ENCODE results near the gene TRIM17. TPM values are rescaled to one million over a fixed set of nuclear protein-coding genes. Genes with fewer than 3 reads are reported as not detected.

Gene TRIM17
- total RNA-seq, 4 donors from 2014 or later = not detected

DNA sequence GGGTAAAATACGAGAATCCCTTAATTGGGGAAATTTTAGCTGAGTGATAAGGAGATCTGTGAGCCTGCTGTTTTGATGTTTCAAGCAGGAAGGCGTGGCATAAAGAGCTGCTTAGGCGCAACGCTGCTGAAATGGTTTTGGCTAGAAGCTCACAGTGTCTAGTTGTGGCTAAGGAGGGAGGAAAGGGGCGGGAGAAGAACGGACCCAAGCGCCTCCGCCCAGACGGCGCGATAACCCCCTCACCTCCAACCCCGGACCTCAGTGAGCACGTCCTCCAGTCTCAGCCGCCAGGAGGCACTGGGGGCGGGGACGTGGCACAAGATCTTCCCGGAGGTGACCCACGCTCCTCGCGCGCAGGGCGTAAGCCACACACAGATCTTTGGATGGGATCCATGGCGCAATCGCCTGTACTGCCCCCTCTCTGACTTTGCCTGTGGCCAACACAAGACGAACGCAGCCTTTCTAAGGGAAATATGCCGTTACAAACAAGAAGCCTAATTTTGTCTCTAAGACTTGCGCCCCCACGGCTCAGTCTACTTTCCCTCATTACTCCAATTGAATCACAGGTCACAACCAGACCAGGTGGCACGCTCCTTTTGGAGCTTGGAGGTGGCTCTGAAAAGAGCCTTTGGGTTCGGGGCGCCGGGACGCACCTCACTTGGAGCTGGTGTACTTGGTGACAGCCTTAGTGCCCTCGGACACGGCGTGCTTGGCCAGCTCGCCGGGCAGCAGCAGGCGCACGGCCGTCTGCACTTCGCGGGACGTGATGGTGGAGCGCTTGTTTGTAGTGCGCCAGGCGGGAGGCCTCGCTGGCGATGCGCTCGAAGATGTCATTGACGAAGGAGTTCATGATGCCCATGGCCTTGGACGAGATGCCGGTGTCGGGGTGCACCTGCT lies 47.1 kb upstream of the TRIM17 start:
- Histone ChIP-seq H3K27me3 (peaks cover 96 to 99% (median 98%) of the 10 kb centered on the region in 3 donors), H3K36me3 (no peaks in the 10 kb centered on the region), H3K4me3 (peak overlapping the region in 1 of 4 donors; percentile 16), H3K4me1 (no peaks in the 10 kb centered on the region), H3K27ac (no peak overlapping the region), H3K9me3 (no peaks in the 10 kb centered on the region)
- no peak for TF ChIP-seq POLR2A (IDR thresholded peaks at IDR 0.05)
- TF ChIP-seq, protein P1, sequence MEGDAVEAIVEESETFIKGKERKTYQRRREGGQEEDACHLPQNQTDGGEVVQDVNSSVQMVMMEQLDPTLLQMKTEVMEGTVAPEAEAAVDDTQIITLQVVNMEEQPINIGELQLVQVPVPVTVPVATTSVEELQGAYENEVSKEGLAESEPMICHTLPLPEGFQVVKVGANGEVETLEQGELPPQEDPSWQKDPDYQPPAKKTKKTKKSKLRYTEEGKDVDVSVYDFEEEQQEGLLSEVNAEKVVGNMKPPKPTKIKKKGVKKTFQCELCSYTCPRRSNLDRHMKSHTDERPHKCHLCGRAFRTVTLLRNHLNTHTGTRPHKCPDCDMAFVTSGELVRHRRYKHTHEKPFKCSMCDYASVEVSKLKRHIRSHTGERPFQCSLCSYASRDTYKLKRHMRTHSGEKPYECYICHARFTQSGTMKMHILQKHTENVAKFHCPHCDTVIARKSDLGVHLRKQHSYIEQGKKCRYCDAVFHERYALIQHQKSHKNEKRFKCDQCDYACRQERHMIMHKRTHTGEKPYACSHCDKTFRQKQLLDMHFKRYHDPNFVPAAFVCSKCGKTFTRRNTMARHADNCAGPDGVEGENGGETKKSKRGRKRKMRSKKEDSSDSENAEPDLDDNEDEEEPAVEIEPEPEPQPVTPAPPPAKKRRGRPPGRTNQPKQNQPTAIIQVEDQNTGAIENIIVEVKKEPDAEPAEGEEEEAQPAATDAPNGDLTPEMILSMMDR (IDR thresholded peaks at IDR 0.05 in 4 of 5, conservative IDR thresholded peaks at IDR 0.05 in 1 of 5) = no peak
- in situ Hi-C loops (cut with MboI; ENCODE audit: low sequenced_read_pairs in 4 of 4) (no loop called here), intact Hi-C loops (cut with DNase I; ENCODE audit: low total_unique reads) (no loop called here)
- DNase-seq = no peak
- ATAC-seq = no peak

DNA sequence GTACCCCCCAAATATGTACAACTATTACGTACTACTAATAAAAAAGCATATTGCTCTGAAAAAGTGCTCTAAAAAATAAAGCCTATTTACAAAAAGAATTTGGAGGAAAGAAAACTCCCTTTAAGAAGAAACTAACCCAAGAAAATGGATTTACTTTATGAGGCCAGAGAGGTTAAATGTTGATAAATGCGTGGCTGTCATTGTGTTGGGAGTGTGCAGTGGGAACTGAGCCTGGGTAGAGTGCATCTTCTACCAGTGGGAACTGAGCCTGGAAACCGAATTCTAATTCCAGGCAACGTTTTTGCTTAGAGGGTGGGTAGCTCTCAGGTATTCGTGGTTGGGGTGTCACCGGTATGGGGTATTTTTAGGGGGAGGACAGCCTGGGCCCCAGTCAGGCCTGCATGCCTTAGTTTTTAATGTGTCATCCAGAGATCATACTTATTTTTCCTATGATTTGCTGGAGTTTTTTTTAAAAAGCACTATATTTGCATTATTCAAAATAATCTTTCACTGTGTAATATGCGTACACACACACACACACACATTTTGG lies 46.4 kb upstream of the TRIM17 start:
- DNase-seq (no peak), ATAC-seq (no peak)
- intact Hi-C loops (cut with DNase I; ENCODE audit: low total_unique reads) (no loop called here), in situ Hi-C loops (cut with MboI; ENCODE audit: low sequenced_read_pairs in 4 of 4) (no loop called here)
- no peaks in the 10 kb centered on the region for H3K36me3 ChIP-seq
- H3K9me3 ChIP-seq = no peaks in the 10 kb centered on the region
- TF ChIP-seq, protein P1 (IDR thresholded peaks at IDR 0.05 in 4 of 5, conservative IDR thresholded peaks at IDR 0.05 in 1 of 5) = no peak
- no peak for TF ChIP-seq POLR2A (IDR thresholded peaks at IDR 0.05)
- H3K4me3 ChIP-seq = no peak overlapping the region
- no peaks in the 10 kb centered on the region for H3K4me1 ChIP-seq
- H3K27ac ChIP-seq = no peak overlapping the region
- H3K27me3 ChIP-seq = peaks cover 96 to 99% (median 97%) of the 10 kb centered on the region in 3 donors

DNA sequence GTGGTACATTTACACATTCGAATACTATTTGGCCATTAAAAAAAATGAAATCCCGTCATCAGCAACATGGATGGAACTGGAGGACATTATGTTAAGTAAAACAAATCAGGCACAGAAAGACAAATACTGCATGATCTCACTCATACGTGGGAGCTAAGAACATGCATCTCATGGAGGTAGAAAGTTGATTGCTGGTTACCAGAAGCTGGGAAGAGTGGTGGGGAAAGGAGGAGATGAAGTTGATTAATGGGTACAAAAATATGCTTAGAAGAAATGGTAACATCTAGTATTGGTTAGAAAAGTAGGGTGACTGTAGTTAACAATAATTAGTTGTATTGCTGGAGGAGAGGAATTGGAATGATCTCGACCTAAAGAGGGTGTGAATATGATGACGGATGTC lies 45.9 kb upstream of the TRIM17 start:
- peaks cover 96 to 99% (median 97%) of the 10 kb centered on the region in 3 donors for H3K27me3 ChIP-seq
- TF ChIP-seq, protein P1 (IDR thresholded peaks at IDR 0.05 in 4 of 5, conservative IDR thresholded peaks at IDR 0.05 in 1 of 5) = no peak
- no peak for TF ChIP-seq POLR2A (IDR thresholded peaks at IDR 0.05)
- H3K36me3 ChIP-seq = no peaks in the 10 kb centered on the region
- no peaks in the 10 kb centered on the region for H3K9me3 ChIP-seq
- DNase-seq = no peak
- in situ Hi-C loops (cut with MboI; ENCODE audit: low sequenced_read_pairs in 4 of 4) (no loop called here), intact Hi-C loops (cut with DNase I; ENCODE audit: low total_unique reads) (no loop called here)
- H3K4me3 ChIP-seq = no peak overlapping the region
- H3K4me1 ChIP-seq = peaks cover 0 to 3% of the 10 kb centered on the region in 2 donors
- no peak for ATAC-seq
- no peak overlapping the region for H3K27ac ChIP-seq

DNA sequence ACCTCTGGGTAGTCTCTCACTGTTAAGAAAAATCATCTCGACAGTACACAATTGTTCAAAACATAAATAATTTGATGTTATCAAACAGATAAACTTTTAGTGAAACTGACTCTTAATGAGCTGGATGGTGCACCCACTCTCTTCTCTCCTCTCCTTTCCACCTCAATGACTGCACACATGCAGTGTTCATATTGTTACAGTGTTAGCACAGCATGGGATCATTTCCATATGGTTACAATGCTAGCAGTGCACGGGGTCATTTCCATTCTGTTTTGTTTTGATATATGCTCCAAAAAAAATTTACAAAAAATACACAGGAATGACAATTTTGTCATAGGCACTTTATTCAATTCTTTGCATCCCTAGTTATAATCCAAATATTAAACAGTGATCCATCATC lies 44.2 kb upstream of the TRIM17 start:
- DNase-seq (no peak), ATAC-seq (no peak)
- Histone ChIP-seq H3K4me1 (peaks cover 0 to 10% of the 10 kb centered on the region in 2 donors), H3K27ac (no peak overlapping the region), H3K27me3 (peaks cover 96 to 99% (median 97%) of the 10 kb centered on the region in 3 donors), H3K9me3 (no peaks in the 10 kb centered on the region), H3K36me3 (no peaks in the 10 kb centered on the region), H3K4me3 (no peak overlapping the region)
- intact Hi-C loops (cut with DNase I; ENCODE audit: low total_unique reads) (no loop called here), in situ Hi-C loops (cut with MboI; ENCODE audit: low sequenced_read_pairs in 4 of 4) (no loop called here)
- TF ChIP-seq POLR2A (IDR thresholded peaks at IDR 0.05) = no peak
- TF ChIP-seq, protein P1 (IDR thresholded peaks at IDR 0.05 in 4 of 5, conservative IDR thresholded peaks at IDR 0.05 in 1 of 5) = no peak
